ENCODE data around the gene LSAMP.
A peak's percentile ranks its signal among the peaks of the same experiment; 100 is the strongest.

The LSAMP gene

DNA sequence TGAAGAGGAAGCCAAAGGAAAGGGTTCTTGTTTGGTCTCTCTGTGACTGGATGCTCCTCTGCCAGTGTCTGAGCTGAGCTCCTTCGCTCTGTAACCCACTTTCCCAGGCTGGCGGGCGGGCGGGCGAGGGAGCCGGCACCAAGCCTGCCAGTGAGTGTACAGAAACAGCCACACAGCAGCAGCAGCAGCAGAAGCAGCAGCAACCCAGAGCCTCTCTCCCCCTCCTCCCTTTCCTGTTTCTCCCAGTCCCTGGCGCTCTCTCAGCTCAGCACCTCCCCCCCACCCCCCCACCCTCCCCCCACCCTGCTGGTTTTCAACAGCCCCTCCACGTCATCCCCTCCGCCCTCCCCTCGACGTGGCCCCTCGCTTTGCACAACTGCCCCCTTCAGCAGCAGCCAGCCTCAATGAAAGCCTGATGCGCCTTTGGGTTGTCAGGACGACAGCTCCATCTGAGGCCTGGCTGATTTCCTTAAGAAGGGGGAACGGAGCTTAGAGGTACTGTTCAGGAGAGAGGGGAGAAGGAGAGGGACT lies at the start of gene LSAMP:
Gene LSAMP, minus strand, starts transcription at position 177 of the 531 bp plus-strand sequence.
- Mint-ChIP-seq H3K27ac (no peak within 1 kb of the TSS), H3K4me3 (no peak within 1 kb of the TSS), H3K36me3 (no peaks in the 10 kb centered on the region), H3K4me1 (no peaks in the 10 kb centered on the region), H3K9me3 (no peaks in the 10 kb centered on the region), H3K27me3 (no peaks in the 10 kb centered on the region)
- ATAC-seq = no peak

DNA sequence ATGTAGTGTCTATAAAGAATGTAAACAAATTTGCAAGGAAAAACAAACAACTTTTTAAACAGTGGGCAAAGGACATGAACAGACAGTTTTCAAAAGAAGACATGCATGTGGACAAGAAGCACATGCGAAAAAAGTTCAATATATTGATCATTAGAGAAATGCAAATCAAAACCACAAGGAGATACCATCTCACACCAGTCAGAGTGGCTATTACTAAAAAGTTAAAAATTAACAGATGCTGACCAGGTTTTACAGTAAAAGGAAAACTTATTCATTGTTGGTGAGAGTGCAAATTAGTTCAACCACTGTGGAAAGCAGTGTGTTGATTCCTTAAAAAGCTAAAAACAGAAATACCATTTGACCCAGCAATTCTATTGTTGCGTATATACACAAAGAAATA lies 47.1 kb upstream of the LSAMP start:
- no peak overlapping the region for H3K4me3 Mint-ChIP-seq
- H3K9me3 Mint-ChIP-seq = peaks cover 10% of the 10 kb centered on the region
- H3K36me3 Mint-ChIP-seq = no peaks in the 10 kb centered on the region
- H3K27me3 Mint-ChIP-seq = no peaks in the 10 kb centered on the region
- H3K4me1 Mint-ChIP-seq = no peaks in the 10 kb centered on the region
- ATAC-seq = no peak
- H3K27ac Mint-ChIP-seq = no peak overlapping the region

DNA sequence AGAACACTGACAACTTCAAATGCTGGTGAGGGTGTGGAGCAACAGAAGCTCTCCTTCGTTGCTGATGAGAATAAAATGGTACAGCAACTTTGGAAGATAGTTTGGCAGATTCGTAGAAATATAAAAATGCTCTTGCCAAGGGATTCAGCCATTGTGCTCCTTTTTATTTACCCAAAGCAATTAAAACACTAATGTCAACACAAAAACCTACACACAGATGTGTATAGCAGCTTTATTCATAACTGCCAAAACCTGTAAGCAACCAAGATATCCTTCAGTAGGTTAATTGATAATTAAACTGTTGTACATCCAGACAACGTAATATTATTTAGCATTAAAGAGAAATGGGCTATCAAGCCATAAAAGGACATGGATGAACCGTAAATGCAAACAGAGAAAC lies 37.8 kb upstream of the LSAMP start:
- ATAC-seq = no peak
- Mint-ChIP-seq H3K27me3 (no peaks in the 10 kb centered on the region), H3K4me1 (no peaks in the 10 kb centered on the region), H3K27ac (no peak overlapping the region), H3K9me3 (peaks cover 4% of the 10 kb centered on the region), H3K4me3 (no peak overlapping the region), H3K36me3 (no peaks in the 10 kb centered on the region)

DNA sequence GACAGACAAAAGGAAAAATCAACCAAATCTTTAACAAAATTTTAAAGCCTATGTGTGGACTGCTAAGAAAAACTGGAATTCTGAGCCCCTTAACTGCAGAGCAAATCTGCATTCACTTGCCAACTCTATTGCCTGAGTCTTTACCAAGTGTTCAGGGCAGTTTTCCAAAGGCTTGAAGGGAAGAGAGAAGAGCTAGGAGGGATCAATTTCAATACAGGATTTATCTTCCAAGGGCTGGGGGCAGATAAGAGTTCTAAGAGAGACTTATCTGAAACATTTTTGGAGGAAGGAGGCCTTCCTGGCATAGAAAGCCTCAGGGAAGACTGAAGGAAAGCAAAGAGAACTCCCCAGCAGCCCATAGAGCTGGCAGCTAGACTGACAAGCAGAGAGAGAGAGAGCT lies 31.4 kb upstream of the LSAMP start:
- no peak for ATAC-seq
- Mint-ChIP-seq H3K9me3 (peaks cover 7% of the 10 kb centered on the region), H3K36me3 (no peaks in the 10 kb centered on the region), H3K27ac (no peak overlapping the region), H3K4me3 (no peak overlapping the region), H3K27me3 (no peaks in the 10 kb centered on the region), H3K4me1 (no peaks in the 10 kb centered on the region)

DNA sequence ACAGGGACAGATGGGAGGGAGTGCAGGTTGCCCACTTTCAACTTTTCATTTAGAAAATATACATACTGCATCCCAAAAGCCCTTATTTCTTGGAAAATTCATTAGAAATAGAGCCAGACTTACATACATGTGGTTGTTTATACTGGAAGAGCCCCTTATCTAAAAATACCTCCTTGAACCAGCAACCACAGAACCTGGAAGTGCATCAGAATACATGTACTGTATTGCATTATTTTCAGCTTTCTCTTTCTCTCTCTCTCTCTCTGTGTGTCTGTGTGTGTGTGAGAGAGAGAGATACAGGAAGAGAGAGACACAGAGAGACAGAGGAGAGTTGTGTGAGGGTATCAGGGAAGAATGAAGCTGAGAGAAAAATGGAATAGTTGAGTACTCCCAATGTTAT lies 29.5 kb upstream of the LSAMP start:
- no peaks in the 10 kb centered on the region for H3K36me3 Mint-ChIP-seq
- no peaks in the 10 kb centered on the region for H3K4me1 Mint-ChIP-seq
- no peak for ATAC-seq
- H3K27me3 Mint-ChIP-seq = no peaks in the 10 kb centered on the region
- peaks cover 7% of the 10 kb centered on the region for H3K9me3 Mint-ChIP-seq
- no peak overlapping the region for H3K4me3 Mint-ChIP-seq
- H3K27ac Mint-ChIP-seq = no peak overlapping the region

DNA sequence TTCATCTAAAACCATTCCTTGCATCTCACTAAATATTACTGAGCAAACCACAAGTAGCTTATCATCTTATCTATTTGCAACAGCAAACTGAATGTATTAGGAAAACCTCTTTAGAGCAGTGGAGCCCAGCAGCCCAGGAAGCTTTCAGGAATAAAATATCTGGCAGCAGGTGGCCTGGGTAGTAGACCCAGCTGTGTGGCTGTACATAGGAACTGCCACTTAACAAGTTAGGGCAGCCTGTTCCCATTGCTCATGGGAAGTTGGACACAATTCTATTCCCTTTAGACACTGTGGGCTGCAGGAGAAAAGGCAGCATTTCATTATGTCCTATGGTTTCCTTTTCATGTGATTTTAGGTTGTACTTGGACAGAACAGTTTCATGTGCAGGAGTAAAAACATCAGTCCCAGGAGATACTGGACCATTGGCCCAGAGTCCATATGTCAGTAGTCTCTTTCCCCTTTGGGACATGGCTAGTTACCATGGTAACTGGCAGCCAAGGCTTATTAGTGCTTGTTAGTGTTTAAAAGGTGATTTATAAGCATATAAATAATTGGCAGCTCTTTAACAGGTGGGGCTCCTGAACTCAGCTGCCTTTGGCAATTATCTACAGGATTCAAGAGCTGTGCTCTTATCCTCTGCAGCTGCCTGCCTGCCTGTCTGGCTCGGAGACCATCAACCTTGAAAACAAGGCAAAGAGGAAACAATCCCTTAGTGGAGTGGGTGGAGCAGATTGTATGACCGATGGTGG lies 28.9 kb upstream of the LSAMP start:
- H3K36me3 Mint-ChIP-seq = no peaks in the 10 kb centered on the region
- no peaks in the 10 kb centered on the region for H3K27me3 Mint-ChIP-seq

DNA sequence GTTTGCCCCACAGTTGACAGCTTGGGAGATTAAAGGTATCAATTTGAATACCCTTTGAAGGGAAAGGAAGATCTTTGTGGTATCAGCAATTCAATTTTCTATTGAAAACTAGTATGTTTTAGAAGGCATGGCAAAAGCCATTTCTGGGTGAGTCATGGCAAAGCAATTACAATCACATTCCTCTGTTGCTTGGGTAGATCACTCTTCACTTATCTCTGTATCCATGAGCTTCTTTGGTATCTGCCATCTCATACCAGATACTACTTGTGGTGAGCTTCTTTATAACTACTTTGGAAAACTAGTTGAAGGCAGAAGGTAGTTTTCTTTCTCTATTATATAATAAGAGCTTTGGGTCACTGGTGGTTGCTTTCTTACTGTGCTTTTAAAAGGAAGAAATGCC lies 28.3 kb upstream of the LSAMP start:
- H3K27ac Mint-ChIP-seq = no peak overlapping the region
- H3K36me3 Mint-ChIP-seq = no peaks in the 10 kb centered on the region
- peaks cover 4% of the 10 kb centered on the region for H3K9me3 Mint-ChIP-seq
- no peaks in the 10 kb centered on the region for H3K27me3 Mint-ChIP-seq
- H3K4me3 Mint-ChIP-seq = no peak overlapping the region
- ATAC-seq = no peak
- H3K4me1 Mint-ChIP-seq = no peaks in the 10 kb centered on the region

More for the DNA sequence above, 28.9 kb upstream of the LSAMP start:
- Mint-ChIP-seq H3K4me3 (no peak overlapping the region), H3K4me1 (no peaks in the 10 kb centered on the region), H3K9me3 (peaks cover 6% of the 10 kb centered on the region), H3K27ac (no peak overlapping the region)
- no peak for ATAC-seq

DNA sequence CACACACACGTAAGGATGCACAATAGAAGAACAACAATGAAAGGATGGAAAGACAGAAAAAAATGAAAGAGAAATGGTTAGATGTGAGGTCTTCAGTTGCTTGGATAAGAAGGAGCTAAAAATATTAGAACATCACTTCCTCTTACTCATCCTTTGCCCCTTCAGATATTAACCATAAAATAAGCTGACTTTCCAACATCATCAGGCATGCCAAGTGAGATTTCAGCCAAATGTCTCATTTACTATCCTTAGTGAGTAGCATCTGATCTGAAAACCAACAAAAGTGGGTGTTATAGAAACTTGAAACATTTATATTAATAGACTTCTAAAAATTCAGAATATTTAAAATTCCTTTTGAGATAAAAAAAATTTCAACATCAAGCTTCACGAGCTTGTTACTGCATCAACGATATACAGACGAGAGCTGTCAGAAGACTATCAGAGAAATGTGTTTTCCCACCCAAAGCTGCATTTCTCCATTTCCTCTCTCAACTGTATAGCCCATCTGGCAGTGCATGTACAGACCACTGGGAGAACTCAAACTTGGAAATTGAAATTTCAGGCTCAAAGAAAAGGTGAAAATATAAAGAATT lies 25.4 kb upstream of the LSAMP start:
- Mint-ChIP-seq H3K4me1 (no peaks in the 10 kb centered on the region), H3K36me3 (no peaks in the 10 kb centered on the region), H3K4me3 (no peak overlapping the region), H3K27me3 (no peaks in the 10 kb centered on the region), H3K9me3 (no peaks in the 10 kb centered on the region), H3K27ac (no peak overlapping the region)
- ATAC-seq = no peak

DNA sequence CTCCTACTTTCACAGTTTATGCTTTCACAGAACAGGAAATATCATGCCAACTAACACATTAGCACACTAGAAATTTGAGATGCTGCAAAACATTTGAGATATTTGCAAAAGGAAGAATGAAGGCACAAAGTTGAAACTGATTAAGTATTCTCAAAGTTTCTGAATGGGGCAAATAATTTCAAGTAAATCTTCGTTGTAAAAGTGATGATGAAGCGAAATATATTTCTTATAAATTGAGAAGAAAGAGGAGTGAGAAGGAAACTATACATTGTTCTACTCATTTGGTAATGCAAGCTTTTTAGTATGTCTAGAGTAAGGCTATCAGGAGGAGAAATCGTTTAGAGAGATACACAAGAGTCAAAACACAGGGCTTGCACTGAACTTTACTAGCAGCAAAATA lies 24.3 kb upstream of the LSAMP start:
- Mint-ChIP-seq H3K4me1 (no peaks in the 10 kb centered on the region), H3K4me3 (no peak overlapping the region)

DNA sequence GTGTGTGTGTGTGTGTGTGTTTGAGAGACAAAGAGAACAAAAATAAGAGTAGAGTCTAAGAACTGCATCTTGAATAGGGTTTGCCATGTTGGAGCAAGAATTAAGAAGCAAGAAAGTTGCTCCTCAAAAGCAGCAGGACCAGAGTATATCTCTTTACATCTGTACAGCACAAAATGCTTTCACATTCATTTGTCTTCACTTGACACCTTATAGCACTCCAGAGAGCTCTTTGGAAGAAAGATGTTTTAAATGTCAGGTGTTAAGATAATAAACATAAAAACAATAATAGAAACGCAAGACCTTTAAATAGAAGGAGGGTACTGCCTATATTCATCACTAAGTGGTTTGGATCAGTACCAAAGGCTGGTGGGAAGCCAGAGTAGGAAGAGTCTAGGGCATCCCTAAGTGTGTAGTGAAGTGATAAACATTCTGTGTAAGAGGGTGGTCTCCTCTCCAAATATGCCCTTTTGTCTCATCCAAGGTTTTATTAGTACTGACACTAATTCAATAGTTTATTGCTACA lies 19.1 kb upstream of the LSAMP start:
- no peaks in the 10 kb centered on the region for H3K36me3 Mint-ChIP-seq
- no peak for ATAC-seq
- H3K27ac Mint-ChIP-seq = no peak overlapping the region
- no peak overlapping the region for H3K4me3 Mint-ChIP-seq
- no peaks in the 10 kb centered on the region for H3K4me1 Mint-ChIP-seq
- peaks cover 5% of the 10 kb centered on the region for H3K9me3 Mint-ChIP-seq
- no peaks in the 10 kb centered on the region for H3K27me3 Mint-ChIP-seq

More for the DNA sequence above, 24.3 kb upstream of the LSAMP start:
- no peak for ATAC-seq
- Mint-ChIP-seq H3K36me3 (no peaks in the 10 kb centered on the region), H3K9me3 (no peaks in the 10 kb centered on the region), H3K27ac (no peak overlapping the region), H3K27me3 (no peaks in the 10 kb centered on the region)

DNA sequence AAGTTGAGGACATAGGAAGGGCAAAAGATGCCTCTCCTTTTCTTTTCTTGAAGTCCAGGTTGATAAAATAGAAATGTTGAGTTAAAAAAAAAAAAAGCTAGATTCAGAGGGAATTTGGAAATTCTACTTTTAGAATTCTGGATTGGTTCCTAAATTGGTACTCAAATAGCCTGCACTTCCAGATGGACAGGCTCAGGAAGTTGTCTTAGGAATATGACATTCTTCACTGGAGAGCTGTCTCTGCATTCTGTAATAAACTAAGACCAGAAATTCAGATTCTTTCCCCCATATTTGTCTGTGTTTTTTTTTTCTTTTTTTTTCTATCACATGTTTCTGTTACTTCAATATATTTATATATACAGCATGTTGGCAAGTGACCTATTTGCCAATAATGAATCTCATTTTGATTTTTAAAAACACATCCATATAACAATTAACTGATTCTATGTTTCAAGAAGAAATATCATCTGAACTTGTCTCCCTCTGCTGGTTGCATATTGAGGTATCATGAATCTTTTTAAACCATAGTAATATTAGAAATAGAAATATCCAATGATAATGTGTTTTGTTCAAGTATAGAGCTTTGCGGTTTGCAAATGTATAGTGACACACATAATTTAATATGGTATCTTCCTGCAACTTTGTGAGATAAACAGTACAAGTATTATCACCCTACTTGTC lies 8.5 kb upstream of the LSAMP start:
- Mint-ChIP-seq H3K4me3 (no peak overlapping the region), H3K36me3 (no peaks in the 10 kb centered on the region), H3K4me1 (no peaks in the 10 kb centered on the region), H3K27ac (no peak overlapping the region), H3K27me3 (no peaks in the 10 kb centered on the region), H3K9me3 (peaks cover 3% of the 10 kb centered on the region)
- no peak for ATAC-seq

DNA sequence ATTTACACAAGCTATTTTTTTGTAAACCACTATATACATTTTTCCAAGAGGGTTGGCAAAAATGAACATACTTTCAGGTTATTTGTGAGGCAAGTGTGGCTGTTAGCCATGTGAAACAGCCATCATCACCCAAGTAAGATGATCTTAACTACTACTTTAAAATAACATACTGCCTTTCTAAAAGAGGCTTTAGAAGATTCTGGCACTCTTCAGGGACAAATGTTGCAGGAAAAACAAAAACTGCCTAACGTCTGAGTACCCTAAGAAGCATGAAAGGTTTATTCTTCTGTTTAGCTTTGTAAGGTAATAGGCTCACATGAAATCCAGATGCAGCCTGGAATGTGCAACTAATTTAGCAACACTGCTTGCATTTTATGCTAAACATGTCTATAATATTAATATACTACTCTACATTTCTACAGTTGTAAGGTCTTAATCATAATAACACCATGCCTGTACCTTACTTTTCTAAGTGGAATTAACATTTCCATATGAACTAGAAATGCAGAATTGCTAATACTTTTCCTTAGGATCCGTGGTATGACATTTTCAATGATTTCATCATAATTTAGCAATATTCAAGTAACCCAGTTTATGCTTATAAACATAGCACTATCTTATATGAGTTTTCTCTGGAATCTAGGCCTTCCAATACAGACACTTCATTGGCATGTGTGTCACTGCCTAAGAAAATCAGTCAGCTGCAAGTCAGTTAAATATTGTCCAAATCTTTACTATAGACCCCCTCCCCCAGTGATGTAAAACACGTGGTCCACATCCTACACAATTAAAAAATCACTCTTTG lies 4.5 kb upstream of the LSAMP start:
- Mint-ChIP-seq H3K27me3 (no peaks in the 10 kb centered on the region), H3K36me3 (no peaks in the 10 kb centered on the region), H3K27ac (no peak overlapping the region), H3K4me1 (no peaks in the 10 kb centered on the region), H3K4me3 (no peak overlapping the region), H3K9me3 (no peaks in the 10 kb centered on the region)
- ATAC-seq = no peak

DNA sequence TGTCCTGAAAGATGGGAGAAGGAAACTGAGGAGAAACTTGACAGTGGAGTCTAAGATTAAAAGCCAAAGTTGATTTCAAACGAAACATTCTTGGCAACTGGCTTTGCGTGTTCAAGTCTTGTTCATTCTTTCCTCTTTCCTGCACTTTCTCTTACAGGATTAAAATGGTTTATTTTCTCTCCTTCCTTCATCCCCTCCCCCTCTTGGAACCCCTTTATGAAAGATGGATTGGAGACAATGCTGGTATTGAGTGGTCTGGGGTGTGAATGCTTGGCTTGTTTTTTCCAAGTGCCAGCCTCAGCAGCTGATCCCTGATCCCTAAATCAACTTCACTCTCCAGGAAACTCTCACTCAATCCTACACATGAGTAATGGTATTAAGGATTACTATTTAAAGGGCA lies 703 bp upstream of the LSAMP start:
- H3K9me3 Mint-ChIP-seq = no peaks in the 10 kb centered on the region

DNA sequence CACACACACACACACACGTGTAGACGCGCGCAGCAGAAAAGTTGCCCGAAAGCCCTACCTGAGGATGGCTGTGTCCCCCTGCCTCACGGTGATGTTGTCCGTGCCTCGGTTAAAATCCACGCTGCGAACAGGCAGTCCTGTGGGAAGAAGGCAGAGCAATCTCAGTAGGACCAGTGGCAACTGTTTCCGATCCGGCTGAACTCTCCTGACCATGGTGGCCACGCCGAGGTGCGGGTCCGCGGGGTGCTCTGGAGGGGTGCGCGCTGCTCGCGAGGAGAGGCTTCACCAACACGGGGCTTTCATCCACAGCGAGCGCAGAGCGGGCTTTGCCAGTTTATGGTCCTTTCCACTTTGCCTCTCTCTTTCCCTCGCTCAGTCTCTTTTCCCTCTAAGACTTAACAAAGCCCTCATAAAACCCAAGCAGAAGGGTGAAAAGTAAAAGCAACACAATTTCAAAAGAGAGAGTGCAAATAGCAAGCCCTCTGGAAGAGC lies 422 bp downstream of the LSAMP start:
- H3K36me3 Mint-ChIP-seq = no peaks in the 10 kb centered on the region
- no peak overlapping the region for H3K4me3 Mint-ChIP-seq
- H3K4me1 Mint-ChIP-seq = no peaks in the 10 kb centered on the region
- no peaks in the 10 kb centered on the region for H3K27me3 Mint-ChIP-seq
- no peaks in the 10 kb centered on the region for H3K9me3 Mint-ChIP-seq
- ATAC-seq = peak; percentile 27
- no peak overlapping the region for H3K27ac Mint-ChIP-seq

More for the DNA sequence above, 703 bp upstream of the LSAMP start:
- H3K27me3 Mint-ChIP-seq = no peaks in the 10 kb centered on the region
- no peak overlapping the region for H3K27ac Mint-ChIP-seq
- H3K36me3 Mint-ChIP-seq = no peaks in the 10 kb centered on the region
- ATAC-seq = no peak
- H3K4me1 Mint-ChIP-seq = no peaks in the 10 kb centered on the region
- no peak overlapping the region for H3K4me3 Mint-ChIP-seq
